SK-N-SH treated with all-trans-retinoic acid at 6 μM for 48 hours (cell line): Measurements from ENCODE around the gene LRRC4.
A peak's percentile ranks its signal among the peaks of the same experiment; 100 is the strongest.

ENCODE experiments used
- ATAC-seq: fragments of 200-7000 bp; cut with Tn5 transposase; 3 replicates; pipeline ENCODE4 v1.9.1; 2020; ENCODE audit warnings: mild to moderate bottlenecking, moderate library complexity
- ARNTL ChIP-seq: fragments of 450-650 bp; formaldehyde crosslinking; IDR thresholded peaks from 2 replicates; pipeline ENCODE4 v1.5.0; 2020; ENCODE audit warnings: low read depth, mild to moderate bottlenecking, moderate library complexity, borderline replicate concordance
- BACH2 ChIP-seq: fragments of 250-450 bp; sonication (Bioruptor Pico); IDR thresholded peaks from 2 replicates; pipeline ENCODE4 v1.9.0; 2021; ENCODE audit warnings: mild to moderate bottlenecking, borderline replicate concordance
- CREB5 ChIP-seq: fragments of 250-450 bp; sonication (Bioruptor Pico); IDR thresholded peaks from 2 replicates; pipeline ENCODE4 v1.5.1; 2020; ENCODE audit warnings: low read depth, mild to moderate bottlenecking, moderate library complexity
- CSDC2 ChIP-seq: fragments of 250-450 bp; sonication (Bioruptor Pico); IDR thresholded peaks from 2 replicates; pipeline ENCODE4 v1.5.0; 2020; ENCODE audit warnings: mild to moderate bottlenecking, moderate library complexity
- ESRRG ChIP-seq: fragments of 250-450 bp; sonication (Bioruptor Pico); IDR thresholded peaks from 2 replicates; pipeline ENCODE4 v1.6.1; 2021; ENCODE audit warnings: mild to moderate bottlenecking
- GLIS3 ChIP-seq: fragments of 250-450 bp; sonication (Bioruptor Pico); IDR thresholded peaks from 2 replicates; pipeline ENCODE4 v1.5.0; 2020; ENCODE audit warnings: mild to moderate bottlenecking, moderate library complexity
- ISL1 ChIP-seq: fragments of 250-450 bp; sonication (Bioruptor Pico); IDR thresholded peaks from 2 replicates; pipeline ENCODE4 v2.1.2; 2022; ENCODE audit warnings: mild to moderate bottlenecking, moderate library complexity
- OSR1 ChIP-seq: fragments of 250-450 bp; sonication (Bioruptor Pico); IDR thresholded peaks from 2 replicates; pipeline ENCODE4 v1.8.0; 2022; ENCODE audit warnings: moderate library complexity, mild to moderate bottlenecking, inconsistent platforms
- PATZ1 ChIP-seq: fragments of 250-450 bp; sonication (Bioruptor Pico); IDR thresholded peaks from 2 replicates; pipeline ENCODE4 v1.8.0; 2020; ENCODE audit warnings: mild to moderate bottlenecking, moderate library complexity, borderline replicate concordance
- POU6F1 ChIP-seq: fragments of 250-450 bp; sonication (Bioruptor Pico); IDR thresholded peaks from 2 replicates; pipeline ENCODE4 v1.8.0; 2021; ENCODE audit warnings: low read depth, mild to moderate bottlenecking, moderate library complexity, borderline replicate concordance
- PPARA ChIP-seq: fragments of 250-450 bp; sonication (Bioruptor Pico); IDR thresholded peaks from 2 replicates; pipeline ENCODE4 v1.5.0; 2020; ENCODE audit warnings: mild to moderate bottlenecking, borderline replicate concordance
- RARB ChIP-seq: fragments of 250-450 bp; sonication (Bioruptor Pico); IDR thresholded peaks from 2 replicates; pipeline ENCODE4 v1.8.0; 2021; ENCODE audit warnings: mild to moderate bottlenecking, moderate library complexity
- SNAI2 ChIP-seq: fragments of 250-450 bp; sonication (Bioruptor Pico); IDR thresholded peaks from 2 replicates; pipeline ENCODE4 v1.5.0; 2020; ENCODE audit warnings: mild to moderate bottlenecking, moderate library complexity
- TCF4 ChIP-seq: fragments of 250-450 bp; sonication (Bioruptor Pico); IDR thresholded peaks from 2 replicates; pipeline ENCODE4 v1.8.0; 2021; ENCODE audit warnings: mild to moderate bottlenecking, moderate library complexity, borderline replicate concordance
- TOX ChIP-seq: fragments of 250-450 bp; sonication (Bioruptor Pico); IDR thresholded peaks from 2 replicates; pipeline ENCODE4 v1.8.0; 2021; ENCODE audit warnings: mild to moderate bottlenecking, moderate library complexity, borderline replicate concordance
- ZC3H10 ChIP-seq: fragments of 250-450 bp; sonication (Bioruptor Pico); IDR thresholded peaks from 2 replicates; pipeline ENCODE4 v1.5.1; 2021; ENCODE audit warnings: mild to moderate bottlenecking, moderate library complexity
- ZFP3 ChIP-seq: fragments of 250-450 bp; sonication (Bioruptor Pico); IDR thresholded peaks from 2 replicates; pipeline ENCODE4 v1.5.0; 2020; ENCODE audit warnings: mild to moderate bottlenecking, moderate library complexity
- ZFP30 ChIP-seq: fragments of 450-650 bp; formaldehyde crosslinking; IDR thresholded peaks from 2 replicates; pipeline ENCODE4 v1.5.0; 2022; ENCODE audit warnings: mild to moderate bottlenecking, moderate library complexity
- ZNF565 ChIP-seq: fragments of 450-650 bp; formaldehyde crosslinking; conservative IDR thresholded peaks from 2 replicates; pipeline ENCODE4 v1.5.0; 2020; ENCODE audit warnings: low read depth, mild to moderate bottlenecking, moderate library complexity
- ZNF70 ChIP-seq: fragments of 450-650 bp; formaldehyde crosslinking; IDR thresholded peaks from 2 replicates; pipeline ENCODE4 v1.5.0; 2020; ENCODE audit warnings: mild to moderate bottlenecking, moderate library complexity
- ZNF8 ChIP-seq: fragments of 450-650 bp; formaldehyde crosslinking; IDR thresholded peaks from 2 replicates; pipeline ENCODE4 v1.5.0; 2020; ENCODE audit warnings: mild to moderate bottlenecking, moderate library complexity
- TF ChIP-seq, protein P1 (sequence below): fragments of 250-450 bp; sonication (Bioruptor Pico); IDR thresholded peaks from 2 replicates; pipeline ENCODE4 v1.5.0; 2020; ENCODE audit warnings: mild to moderate bottlenecking, moderate library complexity
- TF ChIP-seq, protein P2 (sequence below): fragments of 250-450 bp; sonication (Bioruptor Pico); IDR thresholded peaks from 2 replicates; pipeline ENCODE4 v1.5.1; 2021; ENCODE audit warnings: mild to moderate bottlenecking, moderate library complexity

LRRC4 gene

GRCh38 chr7:128031901-128032604, 816 bp upstream of the LRRC4 start:
- TF ChIP-seq BACH2 (CRISPR knock-in tag) (no peak), RARB (CRISPR knock-in tag) (no peak), POU6F1 (CRISPR knock-in tag) (no peak), ZNF565 (CRISPR knock-in tag) (no peak), PATZ1 (no peak), ISL1 (CRISPR knock-in tag) (no peak), ZFP30 (CRISPR knock-in tag) (no peak), ARNTL (no peak), ESRRG (CRISPR knock-in tag) (no peak), TCF4 (no peak), OSR1 (no peak), ZFP3 (CRISPR knock-in tag) (no peak), ZC3H10 (CRISPR knock-in tag) (no peak), ZNF8 (no peak), ZNF70 (CRISPR knock-in tag) (no peak), TOX (CRISPR knock-in tag) (no peak), SNAI2 (CRISPR knock-in tag) (no peak), PPARA (CRISPR knock-in tag) (no peak), CSDC2 (CRISPR knock-in tag) (no peak)
- TF ChIP-seq, protein P1, sequence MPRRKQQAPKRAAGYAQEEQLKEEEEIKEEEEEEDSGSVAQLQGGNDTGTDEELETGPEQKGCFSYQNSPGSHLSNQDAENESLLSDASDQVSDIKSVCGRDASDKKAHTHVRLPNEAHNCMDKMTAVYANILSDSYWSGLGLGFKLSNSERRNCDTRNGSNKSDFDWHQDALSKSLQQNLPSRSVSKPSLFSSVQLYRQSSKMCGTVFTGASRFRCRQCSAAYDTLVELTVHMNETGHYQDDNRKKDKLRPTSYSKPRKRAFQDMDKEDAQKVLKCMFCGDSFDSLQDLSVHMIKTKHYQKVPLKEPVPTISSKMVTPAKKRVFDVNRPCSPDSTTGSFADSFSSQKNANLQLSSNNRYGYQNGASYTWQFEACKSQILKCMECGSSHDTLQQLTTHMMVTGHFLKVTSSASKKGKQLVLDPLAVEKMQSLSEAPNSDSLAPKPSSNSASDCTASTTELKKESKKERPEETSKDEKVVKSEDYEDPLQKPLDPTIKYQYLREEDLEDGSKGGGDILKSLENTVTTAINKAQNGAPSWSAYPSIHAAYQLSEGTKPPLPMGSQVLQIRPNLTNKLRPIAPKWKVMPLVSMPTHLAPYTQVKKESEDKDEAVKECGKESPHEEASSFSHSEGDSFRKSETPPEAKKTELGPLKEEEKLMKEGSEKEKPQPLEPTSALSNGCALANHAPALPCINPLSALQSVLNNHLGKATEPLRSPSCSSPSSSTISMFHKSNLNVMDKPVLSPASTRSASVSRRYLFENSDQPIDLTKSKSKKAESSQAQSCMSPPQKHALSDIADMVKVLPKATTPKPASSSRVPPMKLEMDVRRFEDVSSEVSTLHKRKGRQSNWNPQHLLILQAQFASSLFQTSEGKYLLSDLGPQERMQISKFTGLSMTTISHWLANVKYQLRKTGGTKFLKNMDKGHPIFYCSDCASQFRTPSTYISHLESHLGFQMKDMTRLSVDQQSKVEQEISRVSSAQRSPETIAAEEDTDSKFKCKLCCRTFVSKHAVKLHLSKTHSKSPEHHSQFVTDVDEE (CRISPR knock-in tag) = no peak
- TF ChIP-seq, all 23 proteins: peak for 0
- peak; percentile 90 for ATAC-seq

- no peak for ATAC-seq
- no peak for TF ChIP-seq ISL1 (CRISPR knock-in tag)
- TF ChIP-seq OSR1 = no peak
- TF ChIP-seq PATZ1 = no peak
- TF ChIP-seq, protein P2, sequence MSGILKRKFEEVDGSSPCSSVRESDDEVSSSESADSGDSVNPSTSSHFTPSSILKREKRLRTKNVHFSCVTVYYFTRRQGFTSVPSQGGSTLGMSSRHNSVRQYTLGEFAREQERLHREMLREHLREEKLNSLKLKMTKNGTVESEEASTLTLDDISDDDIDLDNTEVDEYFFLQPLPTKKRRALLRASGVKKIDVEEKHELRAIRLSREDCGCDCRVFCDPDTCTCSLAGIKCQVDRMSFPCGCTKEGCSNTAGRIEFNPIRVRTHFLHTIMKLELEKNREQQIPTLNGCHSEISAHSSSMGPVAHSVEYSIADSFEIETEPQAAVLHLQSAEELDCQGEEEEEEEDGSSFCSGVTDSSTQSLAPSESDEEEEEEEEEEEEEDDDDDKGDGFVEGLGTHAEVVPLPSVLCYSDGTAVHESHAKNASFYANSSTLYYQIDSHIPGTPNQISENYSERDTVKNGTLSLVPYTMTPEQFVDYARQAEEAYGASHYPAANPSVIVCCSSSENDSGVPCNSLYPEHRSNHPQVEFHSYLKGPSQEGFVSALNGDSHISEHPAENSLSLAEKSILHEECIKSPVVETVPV (CRISPR knock-in tag) = no peak
- TF ChIP-seq ZFP3 (CRISPR knock-in tag) = no peak
- no peak for TF ChIP-seq SNAI2 (CRISPR knock-in tag)
- no peak for TF ChIP-seq CREB5 (CRISPR knock-in tag)
- no peak for TF ChIP-seq ESRRG (CRISPR knock-in tag)
- no peak for TF ChIP-seq PPARA (CRISPR knock-in tag)
- no peak for TF ChIP-seq TCF4
- TF ChIP-seq GLIS3 (CRISPR knock-in tag) = no peak
Observed at GRCh38 chr7:128030263-128030653, 979 bp downstream of the LRRC4 start.
